Erythroblast (primary cell): ENCODE data around the gene SIL1.

ENCODE experiments used
- DNase-seq, 2 experiments: peaks; one replicate each; lab custom pipeline; 2025; lab: John Stamatoyannopoulos, UW
- GATA1 ChIP-seq: IDR thresholded peaks from 2 replicates; pipeline ENCODE4 v1.6.1; 2011; ENCODE audit warnings: low read depth, mild to moderate bottlenecking, control low read depth, low read length, moderate library complexity
- POLR2A ChIP-seq: IDR thresholded peaks from 2 replicates; pipeline ENCODE4 v1.6.1; 2011; ENCODE audit warnings: mild to moderate bottlenecking, low read length

Gene SIL1

DNA sequence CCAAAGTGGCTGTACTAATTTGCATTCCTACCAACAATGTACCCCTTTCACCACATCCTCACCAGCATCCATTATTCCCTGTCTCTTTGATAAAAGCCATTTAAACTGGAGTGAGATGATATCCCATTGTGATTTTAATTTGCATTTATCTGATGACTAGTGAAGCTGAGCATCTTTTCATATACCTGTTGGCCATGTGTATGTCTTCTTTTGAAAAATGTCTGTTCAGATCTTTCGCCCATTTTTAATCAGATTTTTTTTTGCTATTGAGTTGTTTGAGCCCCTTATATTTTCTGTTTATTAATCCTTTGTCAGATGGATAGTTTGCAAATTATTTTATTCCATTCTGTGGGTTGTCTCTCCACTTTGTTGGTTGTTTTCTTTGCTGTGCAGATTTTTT, 202.0 kb downstream of the SIL1 start:
- DNase-seq, result no peak
- TF ChIP-seq POLR2A (no peak), GATA1 (no peak)

- DNase-seq, result no peak
- TF ChIP-seq GATA1 (no peak), POLR2A (no peak)
Measured at GRCh38 chr5:138990986-138991590, 207.1 kb downstream of the SIL1 start.

DNA sequence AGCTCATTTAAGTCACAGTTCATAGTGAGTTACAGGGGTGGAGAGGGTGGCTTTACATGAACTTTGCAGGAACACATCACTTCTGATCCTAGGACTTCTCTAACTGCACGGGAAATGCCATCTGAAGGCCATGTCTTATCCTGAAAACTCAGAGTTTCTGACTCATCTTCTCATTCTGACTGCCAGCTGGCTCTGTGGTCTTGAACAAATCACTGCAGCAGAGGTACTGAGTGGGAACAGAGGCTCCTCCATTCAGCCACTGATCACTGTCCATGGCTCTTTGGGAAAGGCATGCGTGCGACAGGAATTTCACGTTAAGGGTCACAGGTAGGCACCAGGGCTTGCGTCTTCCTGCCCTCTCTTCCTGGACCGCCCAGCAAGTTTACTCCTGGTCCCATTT, 208.4 kb downstream of the SIL1 start:
- no peak for DNase-seq

GRCh38 chr5:138986186-138986800, 211.9 kb downstream of the SIL1 start:
- TF ChIP-seq GATA1 (no peak), POLR2A (no peak)
- no peak for DNase-seq

More for the DNA sequence above, 208.4 kb downstream of the SIL1 start:
- no peak for TF ChIP-seq POLR2A
- TF ChIP-seq GATA1, result no peak

DNA sequence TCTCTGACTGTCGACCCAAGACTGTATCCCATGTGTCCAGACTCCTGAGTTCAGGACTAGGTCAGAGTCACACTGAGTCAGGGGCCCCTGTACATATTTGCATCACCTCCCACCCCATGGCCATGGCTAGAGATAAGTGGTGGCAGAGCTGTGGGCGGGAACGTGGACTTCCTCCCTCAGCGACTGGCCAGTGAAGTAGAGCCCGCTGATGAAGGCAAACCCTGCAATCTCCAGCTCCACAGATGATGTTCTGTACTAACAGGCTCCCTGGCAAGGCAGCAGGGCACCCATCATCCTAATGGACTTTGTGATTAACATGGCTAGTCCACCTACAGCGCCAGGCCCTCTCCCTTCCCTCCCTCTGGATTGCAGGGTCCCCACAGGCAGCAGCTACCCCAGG, 212.5 kb downstream of the SIL1 start:
- DNase-seq, result no peak
- TF ChIP-seq POLR2A (no peak), GATA1 (no peak)

- TF ChIP-seq POLR2A, result no peak
- TF ChIP-seq GATA1, result no peak
- no peak for DNase-seq
Measured at GRCh38 chr5:138985256-138985655, 212.9 kb downstream of the SIL1 start.

GRCh38 chr5:138983984-138984383, 214.2 kb downstream of the SIL1 start:
- no peak for DNase-seq
- TF ChIP-seq POLR2A (no peak), GATA1 (no peak)

GRCh38 chr5:138981586-138981985, 216.6 kb downstream of the SIL1 start:
- TF ChIP-seq GATA1 (no peak), POLR2A (no peak)
- DNase-seq, result no peak

DNA sequence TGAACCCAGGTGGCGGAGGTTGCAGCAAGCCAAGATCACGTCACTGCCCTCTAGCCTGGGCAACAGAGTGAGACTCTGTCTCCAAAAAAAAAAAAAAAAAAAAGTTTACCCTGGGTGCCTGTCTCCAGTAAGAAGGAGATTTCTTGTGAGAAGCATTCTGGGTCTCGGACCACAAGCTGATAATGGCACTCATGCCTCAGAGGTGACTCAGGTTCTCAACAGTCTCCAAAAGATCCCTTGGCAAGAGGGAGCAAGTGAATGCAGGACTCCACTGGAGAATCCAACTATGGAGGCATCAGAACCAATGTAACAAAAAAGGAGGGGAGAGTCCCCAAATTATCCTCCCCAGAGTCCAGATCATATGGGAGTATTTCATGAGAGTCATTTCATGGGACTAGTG, 217.0 kb downstream of the SIL1 start:
- no peak for TF ChIP-seq GATA1
- no peak for TF ChIP-seq POLR2A
- DNase-seq, result no peak

DNA sequence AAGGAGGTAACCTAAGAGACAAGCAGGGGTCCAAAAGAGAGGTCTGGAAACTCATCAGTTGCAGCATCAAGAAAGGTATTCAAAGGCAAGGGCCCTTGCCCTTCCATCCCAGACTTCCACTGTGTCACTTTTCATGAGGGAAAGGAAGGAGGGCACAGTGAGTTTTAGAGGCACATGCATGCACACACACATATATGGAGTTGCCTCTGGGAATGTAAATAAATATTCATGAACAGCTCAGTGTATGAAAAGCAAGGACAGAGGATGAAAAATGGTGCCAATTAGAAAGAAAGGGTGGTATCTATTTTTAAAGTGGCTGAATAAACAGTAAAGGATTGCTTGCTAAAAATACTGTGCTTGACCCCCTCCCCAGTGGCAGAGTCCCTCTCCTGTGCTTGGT, 217.7 kb downstream of the SIL1 start:
- TF ChIP-seq GATA1 (no peak), POLR2A (no peak)
- DNase-seq, result no peak

- no peak for TF ChIP-seq GATA1
- no peak for TF ChIP-seq POLR2A
- DNase-seq, result no peak
Measured at GRCh38 chr5:138979684-138980280, 218.4 kb downstream of the SIL1 start.

DNA sequence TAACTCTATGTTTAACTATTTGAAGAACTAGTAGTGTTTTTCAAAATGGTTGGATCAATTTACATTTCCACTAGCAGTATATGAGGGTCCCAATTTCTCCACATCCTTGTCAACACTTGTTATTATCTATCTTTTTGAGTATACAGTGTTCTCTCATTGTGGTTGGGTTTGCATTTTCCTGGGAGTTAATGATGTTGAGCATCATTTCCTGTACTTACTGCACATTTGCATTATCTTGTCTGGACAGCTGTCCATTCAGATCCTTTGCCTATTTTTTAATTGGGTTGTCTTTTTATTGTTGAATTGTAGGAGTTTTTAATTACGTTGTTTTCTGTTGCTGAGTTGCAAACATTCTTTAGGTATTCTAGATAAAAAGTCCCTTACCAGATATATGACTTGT, 219.6 kb downstream of the SIL1 start:
- no peak for TF ChIP-seq GATA1
- no peak for TF ChIP-seq POLR2A
- DNase-seq, result no peak

- TF ChIP-seq GATA1 (no peak), POLR2A (no peak)
- no peak for DNase-seq
Measured at GRCh38 chr5:138978080-138978479, 220.1 kb downstream of the SIL1 start.

GRCh38 chr5:138975098-138975847, 222.9 kb downstream of the SIL1 start:
- DNase-seq, result no peak

More at GRCh38 chr5:138975098-138975847, 222.9 kb downstream of the SIL1 start:
- TF ChIP-seq POLR2A (no peak), GATA1 (no peak)
